ENCODE measurements around the gene HADH. TPM values are rescaled to one million over a fixed set of nuclear protein-coding genes. Genes with fewer than 3 reads are reported as not detected.

The HADH gene
- total RNA-seq (2014; rRNA removed; shearing (Covaris generic)) (4.0 and 4.5 TPM in 2 replicates), polyA plus RNA-seq (2016; fragmentation: Nextera tagmentation; extraction: Ambion mirVana) (30.1 and 30.8 TPM in 2 replicates)

GRCh38 chr4:107989537-107990386 is at the start of gene HADH:
Gene HADH, plus strand, starts transcription at chr4:107989889. Its CDS starts 44 bp downstream, at chr4:107989933.
- Histone ChIP-seq H3K36me3 (ENCODE audit: low read depth) (no peaks in the 10 kb centered on the region), H3K9ac (peak within 1 kb of the TSS; percentile 90), H3F3A (ENCODE audit: insufficient read depth) (no peaks in the 10 kb centered on the region), H3K9me2 (ENCODE audit: insufficient read depth) (no peaks in the 10 kb centered on the region), H3K4me3 (peak within 1 kb of the TSS; percentile 87), H4K20me1 (ENCODE audit: insufficient read depth) (no peaks in the 10 kb centered on the region), H3K9me3 (ENCODE audit: low read depth) (no peaks in the 10 kb centered on the region), H3K27ac (peak within 1 kb of the TSS; percentile 52), H2AFZ (peak within 1 kb of the TSS; percentile 96), H3K4me1 (ENCODE audit: insufficient read depth) (peaks cover 11% of the 10 kb centered on the region; the same call in 1 of the 2 replicates), H3K4me2 (ENCODE audit: unreplicated experiment) (peak within 1 kb of the TSS; percentile 97), H3K79me2 (ENCODE audit: insufficient read depth) (peaks cover 40% of the 10 kb centered on the region), H3K27me3 (replicated peaks; ENCODE audit: insufficient read depth) (no peaks in the 10 kb centered on the region)
- TF ChIP-seq EZH2phosphoT487 (IDR thresholded peaks at IDR 0.05; ENCODE audit: insufficient read depth, low read depth), result no peak
- TF ChIP-seq EZH2 (IDR thresholded peaks at IDR 0.05; ENCODE audit: insufficient read depth, poor library complexity, severe bottlenecking), result no peak
- in situ Hi-C loops (cut with MboI), result no loop called here
- 1% methylated on average over 57 to 77 of the region's 78 CpGs for WGBS, 2 experiments (ENCODE audit: low coverage in 1 of 2, low lambda C conversion rate in 2 of 2, missing lambda C conversion rate in 2 of 2)
- DNase-seq, result peak; percentile 98

GRCh38 chr4:107945809-107946208 is 43.9 kb upstream of the HADH start:
- TF ChIP-seq EZH2 (IDR thresholded peaks at IDR 0.05; ENCODE audit: insufficient read depth, poor library complexity, severe bottlenecking), result no peak
- no peak for TF ChIP-seq EZH2phosphoT487 (IDR thresholded peaks at IDR 0.05; ENCODE audit: insufficient read depth, low read depth)
- Histone ChIP-seq H3K36me3 (ENCODE audit: low read depth) (no peaks in the 10 kb centered on the region), H2AFZ (no peak overlapping the region), H3K4me3 (no peak overlapping the region), H3K4me1 (ENCODE audit: insufficient read depth) (peaks cover 9% of the 10 kb centered on the region), H3K9ac (no peak overlapping the region), H4K20me1 (ENCODE audit: insufficient read depth) (no peaks in the 10 kb centered on the region), H3K27ac (no peak overlapping the region), H3K4me2 (ENCODE audit: unreplicated experiment) (no peak overlapping the region), H3K27me3 (replicated peaks; ENCODE audit: insufficient read depth) (no peaks in the 10 kb centered on the region), H3K9me3 (ENCODE audit: low read depth) (no peaks in the 10 kb centered on the region), H3F3A (ENCODE audit: insufficient read depth) (peaks cover 9% of the 10 kb centered on the region), H3K79me2 (ENCODE audit: insufficient read depth) (no peaks in the 10 kb centered on the region), H3K9me2 (ENCODE audit: insufficient read depth) (no peaks in the 10 kb centered on the region)
- WGBS, 2 experiments (ENCODE audit: low coverage in 1 of 2, low lambda C conversion rate in 2 of 2, missing lambda C conversion rate in 2 of 2), result 94 to 97% methylated on average over 3 of the region's 3 CpGs
- no peak for DNase-seq
- in situ Hi-C loops (cut with MboI), result no loop called here

GRCh38 chr4:107950746-107951540 is 38.7 kb upstream of the HADH start:
- peak; percentile 53 for DNase-seq
- in situ Hi-C loops (cut with MboI), result no loop called here
- 91% methylated on average over 2 of the region's 2 CpGs for WGBS, 2 experiments (ENCODE audit: low coverage in 1 of 2, low lambda C conversion rate in 2 of 2, missing lambda C conversion rate in 2 of 2)
- H3K9me2 ChIP-seq (ENCODE audit: insufficient read depth), result no peaks in the 10 kb centered on the region
- TF ChIP-seq EZH2phosphoT487 (IDR thresholded peaks at IDR 0.05; ENCODE audit: insufficient read depth, low read depth) (no peak), EZH2 (IDR thresholded peaks at IDR 0.05; ENCODE audit: insufficient read depth, poor library complexity, severe bottlenecking) (no peak)
- H3K9ac ChIP-seq, result no peak overlapping the region
- no peaks in the 10 kb centered on the region for H3K9me3 ChIP-seq (ENCODE audit: low read depth)
- H3F3A ChIP-seq (ENCODE audit: insufficient read depth), result peaks cover 24% of the 10 kb centered on the region
- H4K20me1 ChIP-seq (ENCODE audit: insufficient read depth), result no peaks in the 10 kb centered on the region
- no peak overlapping the region for H3K4me3 ChIP-seq
- 0 out of 2 replicates have a peak overlapping the region, but pooled peaks have one; percentile 8 for H2AFZ ChIP-seq
- peak overlapping the region; percentile 22 for H3K4me2 ChIP-seq (ENCODE audit: unreplicated experiment)
- no peaks in the 10 kb centered on the region for H3K79me2 ChIP-seq (ENCODE audit: insufficient read depth)
- H3K27ac ChIP-seq, result peak overlapping the region; percentile 48
- no peaks in the 10 kb centered on the region for H3K27me3 ChIP-seq (replicated peaks; ENCODE audit: insufficient read depth)
- no peaks in the 10 kb centered on the region for H3K36me3 ChIP-seq (ENCODE audit: low read depth)
- peaks cover 27% of the 10 kb centered on the region for H3K4me1 ChIP-seq (ENCODE audit: insufficient read depth)

- in situ Hi-C loops (cut with MboI), result no loop called here
- peak; percentile 84 for DNase-seq
- no peak for TF ChIP-seq EZH2phosphoT487 (IDR thresholded peaks at IDR 0.05; ENCODE audit: insufficient read depth, low read depth)
- no peak for TF ChIP-seq EZH2 (IDR thresholded peaks at IDR 0.05; ENCODE audit: insufficient read depth, poor library complexity, severe bottlenecking)
Measured at GRCh38 chr4:107951551-107951950, 38.1 kb upstream of the HADH start.

More at GRCh38 chr4:107951551-107951950, 38.1 kb upstream of the HADH start:
- Histone ChIP-seq H3K9ac (no peak overlapping the region), H3K4me2 (ENCODE audit: unreplicated experiment) (peak overlapping the region; percentile 22), H3K27me3 (replicated peaks; ENCODE audit: insufficient read depth) (no peaks in the 10 kb centered on the region), H3K36me3 (ENCODE audit: low read depth) (no peaks in the 10 kb centered on the region), H3F3A (ENCODE audit: insufficient read depth) (peaks cover 24% of the 10 kb centered on the region), H4K20me1 (ENCODE audit: insufficient read depth) (no peaks in the 10 kb centered on the region), H3K79me2 (ENCODE audit: insufficient read depth) (no peaks in the 10 kb centered on the region), H3K4me3 (no peak overlapping the region), H2AFZ (0 out of 2 replicates have a peak overlapping the region, but pooled peaks have one; percentile 8), H3K9me2 (ENCODE audit: insufficient read depth) (no peaks in the 10 kb centered on the region), H3K9me3 (ENCODE audit: low read depth) (no peaks in the 10 kb centered on the region), H3K27ac (peak overlapping the region; percentile 48), H3K4me1 (ENCODE audit: insufficient read depth) (peaks cover 27% of the 10 kb centered on the region)
